MM.1S (cell line): ENCODE measurements around the gene GYPC.

ENCODE experiments used
- EZH2phosphoT487 ChIP-seq: fragments of 300-600 bp; sonication (generic); IDR thresholded peaks from 2 replicates; pipeline ENCODE4 v1.6.1; 2018; ENCODE audit warnings: antibody characterized with exemption, low read length
- TF ChIP-seq, protein P1 (sequence below): fragments of 300-600 bp; sonication (generic); IDR thresholded peaks from 2 replicates; pipeline ENCODE4 v1.5.1; 2016; ENCODE audit warnings: antibody characterized with exemption, low read length, mixed read lengths

DNA sequence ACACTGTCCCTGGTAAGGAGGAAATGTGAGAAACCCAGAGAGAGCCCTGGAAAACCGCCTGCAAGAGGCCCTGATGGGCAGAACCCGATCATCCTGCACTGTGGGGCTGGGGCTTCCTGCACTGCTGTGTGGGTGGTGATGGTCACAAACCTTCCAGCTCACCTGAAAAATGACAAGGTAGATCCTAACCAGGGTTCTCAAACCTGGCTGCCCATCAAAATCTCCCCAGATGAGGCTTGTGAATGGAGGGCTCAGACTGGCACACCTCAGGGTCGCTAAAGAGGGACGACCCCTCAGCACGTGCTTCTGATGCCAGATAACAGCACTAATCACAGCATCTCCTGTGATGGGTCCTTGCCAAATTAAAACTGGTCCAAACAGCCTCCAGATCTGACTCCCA is 74.7 kb downstream of the GYPC start:
- no peak for TF ChIP-seq EZH2phosphoT487
- TF ChIP-seq, protein P1, sequence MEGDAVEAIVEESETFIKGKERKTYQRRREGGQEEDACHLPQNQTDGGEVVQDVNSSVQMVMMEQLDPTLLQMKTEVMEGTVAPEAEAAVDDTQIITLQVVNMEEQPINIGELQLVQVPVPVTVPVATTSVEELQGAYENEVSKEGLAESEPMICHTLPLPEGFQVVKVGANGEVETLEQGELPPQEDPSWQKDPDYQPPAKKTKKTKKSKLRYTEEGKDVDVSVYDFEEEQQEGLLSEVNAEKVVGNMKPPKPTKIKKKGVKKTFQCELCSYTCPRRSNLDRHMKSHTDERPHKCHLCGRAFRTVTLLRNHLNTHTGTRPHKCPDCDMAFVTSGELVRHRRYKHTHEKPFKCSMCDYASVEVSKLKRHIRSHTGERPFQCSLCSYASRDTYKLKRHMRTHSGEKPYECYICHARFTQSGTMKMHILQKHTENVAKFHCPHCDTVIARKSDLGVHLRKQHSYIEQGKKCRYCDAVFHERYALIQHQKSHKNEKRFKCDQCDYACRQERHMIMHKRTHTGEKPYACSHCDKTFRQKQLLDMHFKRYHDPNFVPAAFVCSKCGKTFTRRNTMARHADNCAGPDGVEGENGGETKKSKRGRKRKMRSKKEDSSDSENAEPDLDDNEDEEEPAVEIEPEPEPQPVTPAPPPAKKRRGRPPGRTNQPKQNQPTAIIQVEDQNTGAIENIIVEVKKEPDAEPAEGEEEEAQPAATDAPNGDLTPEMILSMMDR = no peak
